GM12873 (cell line): ENCODE measurements around the gene ELAVL1.

Source experiments
- CTCF ChIP-seq: IDR thresholded peaks from 2 replicates; pipeline ENCODE4 v1.5.1; 2012; ENCODE audit warnings: low read depth, mild to moderate bottlenecking, moderate library complexity, low read length, control low read depth; ENCODE audit not compliant: insufficient read depth; ENCODE audit errors: missing control alignments

The ELAVL1 gene

GRCh38 chr19:7982651-7983099 is 22.8 kb downstream of the ELAVL1 start:
- TF ChIP-seq CTCF = no peak

DNA sequence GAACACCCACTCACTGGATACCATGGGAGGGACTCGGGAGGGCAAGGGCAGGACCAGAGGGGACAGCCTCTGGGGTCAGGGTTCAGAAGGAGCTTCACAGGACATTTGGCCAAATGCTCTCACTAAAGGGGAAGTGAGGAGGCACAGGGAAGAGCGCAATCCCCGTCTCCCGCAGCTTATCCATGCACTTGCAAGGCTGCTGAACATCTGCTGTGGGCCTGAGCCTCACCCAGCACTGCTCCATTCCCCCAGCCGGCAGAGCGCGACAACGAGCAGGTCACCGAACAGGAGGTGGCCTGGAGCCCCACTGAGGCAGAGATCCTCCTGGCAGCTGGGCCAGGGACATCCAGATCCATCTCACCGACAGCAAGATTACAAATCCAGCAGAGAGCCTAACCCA is 23.3 kb downstream of the ELAVL1 start:
- TF ChIP-seq CTCF = no peak

GRCh38 chr19:7981661-7982060 is 23.8 kb downstream of the ELAVL1 start:
- TF ChIP-seq CTCF = no peak

GRCh38 chr19:7981199-7981598 is 24.2 kb downstream of the ELAVL1 start:
- TF ChIP-seq CTCF = no peak

GRCh38 chr19:7980635-7981121 is 24.8 kb downstream of the ELAVL1 start:
- no peak for TF ChIP-seq CTCF

GRCh38 chr19:7980168-7980567 is 25.3 kb downstream of the ELAVL1 start:
- TF ChIP-seq CTCF = no peak

- no peak for TF ChIP-seq CTCF
These were observed 25.9 kb downstream of the ELAVL1 start for GRCh38 chr19:7979559-7979958.
